ENCODE results near the gene EEF1A2.
A peak's percentile ranks its signal among the peaks of the same experiment; 100 is the strongest.

EEF1A2 gene

GRCh38 chr20:63498960-63499337 lies at the start of gene EEF1A2:
Gene EEF1A2, minus strand, starts transcription at chr20:63499083. Its CDS starts 1,320 bp downstream, at chr20:63497763.
- Histone ChIP-seq H3K27me3 (replicated peaks; ENCODE audit: control insufficient read depth, insufficient read depth, low read length) (no peaks in the 10 kb centered on the region; the same call in 1 of the 2 replicates), H3K36me3 (ENCODE audit: control insufficient read depth, insufficient read depth, low read length) (no peaks in the 10 kb centered on the region), H3K4me3 (replicated peaks; ENCODE audit: low read depth, low read length) (peak within 1 kb of the TSS; percentile 40)
- no peak for DNase-seq (ENCODE audit: extremely low read depth, insufficient read length)
- TF ChIP-seq, protein P1, sequence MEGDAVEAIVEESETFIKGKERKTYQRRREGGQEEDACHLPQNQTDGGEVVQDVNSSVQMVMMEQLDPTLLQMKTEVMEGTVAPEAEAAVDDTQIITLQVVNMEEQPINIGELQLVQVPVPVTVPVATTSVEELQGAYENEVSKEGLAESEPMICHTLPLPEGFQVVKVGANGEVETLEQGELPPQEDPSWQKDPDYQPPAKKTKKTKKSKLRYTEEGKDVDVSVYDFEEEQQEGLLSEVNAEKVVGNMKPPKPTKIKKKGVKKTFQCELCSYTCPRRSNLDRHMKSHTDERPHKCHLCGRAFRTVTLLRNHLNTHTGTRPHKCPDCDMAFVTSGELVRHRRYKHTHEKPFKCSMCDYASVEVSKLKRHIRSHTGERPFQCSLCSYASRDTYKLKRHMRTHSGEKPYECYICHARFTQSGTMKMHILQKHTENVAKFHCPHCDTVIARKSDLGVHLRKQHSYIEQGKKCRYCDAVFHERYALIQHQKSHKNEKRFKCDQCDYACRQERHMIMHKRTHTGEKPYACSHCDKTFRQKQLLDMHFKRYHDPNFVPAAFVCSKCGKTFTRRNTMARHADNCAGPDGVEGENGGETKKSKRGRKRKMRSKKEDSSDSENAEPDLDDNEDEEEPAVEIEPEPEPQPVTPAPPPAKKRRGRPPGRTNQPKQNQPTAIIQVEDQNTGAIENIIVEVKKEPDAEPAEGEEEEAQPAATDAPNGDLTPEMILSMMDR (IDR thresholded peaks at IDR 0.05; ENCODE audit: insufficient read depth, low read length, poor library complexity, severe bottlenecking): no peak

DNA sequence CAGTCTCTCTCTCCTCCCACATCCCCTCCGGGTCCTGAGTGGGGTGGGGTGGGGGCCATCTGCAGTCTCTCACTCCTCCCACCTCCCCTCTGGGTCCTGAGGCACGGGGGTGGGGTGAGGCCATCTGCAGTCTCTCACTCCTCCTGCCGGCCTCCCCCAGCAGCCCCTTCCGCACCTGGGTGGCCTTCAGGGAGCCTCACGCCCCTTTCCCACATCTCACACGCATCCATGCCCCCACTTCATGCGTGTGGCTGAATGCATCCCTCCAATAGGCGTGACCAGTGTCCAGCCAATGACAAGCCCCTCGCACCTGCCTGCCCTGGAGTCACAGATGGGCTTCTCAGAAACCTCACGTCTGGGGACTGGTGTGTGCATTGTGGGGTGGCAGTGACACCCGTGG lies 49.7 kb upstream of the EEF1A2 start:
- Histone ChIP-seq H3K36me3 (ENCODE audit: control insufficient read depth, insufficient read depth, low read length) (no peaks in the 10 kb centered on the region), H3K27me3 (replicated peaks; ENCODE audit: control insufficient read depth, insufficient read depth, low read length) (no peaks in the 10 kb centered on the region), H3K4me3 (replicated peaks; ENCODE audit: low read depth, low read length) (no peak overlapping the region)
- no peak for DNase-seq (ENCODE audit: extremely low read depth, insufficient read length)
- TF ChIP-seq, protein P1 (IDR thresholded peaks at IDR 0.05; ENCODE audit: insufficient read depth, low read length, poor library complexity, severe bottlenecking): no peak

DNA sequence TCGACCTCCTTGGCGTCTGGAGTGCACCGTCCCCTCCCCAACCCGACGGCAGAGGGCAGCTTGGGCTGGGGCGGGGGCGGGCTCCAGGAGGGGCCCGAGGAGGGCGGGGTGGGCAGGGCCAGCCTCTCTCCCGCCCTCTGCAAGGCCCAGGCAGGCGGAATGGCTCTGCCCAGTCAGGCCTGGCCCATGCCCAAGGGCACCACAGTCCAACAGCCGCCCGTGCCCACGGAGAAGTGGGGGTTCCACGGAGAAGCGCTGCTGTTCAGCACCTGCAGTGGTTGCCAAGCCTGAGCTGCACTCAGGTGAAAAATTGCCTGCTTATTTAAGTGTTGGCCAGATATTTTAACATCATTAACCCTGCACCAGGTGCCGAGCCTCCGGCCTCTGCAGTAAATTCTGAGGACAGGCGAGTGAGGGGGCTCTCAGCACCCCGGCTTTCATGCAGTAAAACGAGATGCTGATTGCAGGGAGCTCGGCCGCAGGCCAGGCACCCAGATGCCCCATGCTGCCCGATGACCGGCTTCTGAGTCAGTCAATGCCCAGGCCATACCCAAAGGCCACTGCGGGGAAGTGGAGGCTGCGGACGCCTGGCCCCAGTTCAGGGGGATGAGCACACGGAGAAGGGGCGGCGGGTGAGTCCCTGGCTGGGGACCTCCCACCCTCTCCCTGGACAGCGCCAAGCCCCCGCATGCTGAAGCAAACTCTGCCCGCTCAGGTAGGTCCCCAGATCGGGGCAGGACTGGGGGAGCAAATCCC lies 49.0 kb upstream of the EEF1A2 start, which contains the start of gene SRMS:
Gene SRMS, minus strand, starts transcription at position 25 of the 756 bp plus-strand sequence. CDS start 286 bp downstream, outside the sequence.
- TF ChIP-seq, protein P1 (IDR thresholded peaks at IDR 0.05; ENCODE audit: insufficient read depth, low read length, poor library complexity, severe bottlenecking): no peak
- H3K36me3 ChIP-seq (ENCODE audit: control insufficient read depth, insufficient read depth, low read length): no peaks in the 10 kb centered on the region
- no peak for DNase-seq (ENCODE audit: extremely low read depth, insufficient read length)
- no peak within 1 kb of the TSS for H3K4me3 ChIP-seq (replicated peaks; ENCODE audit: low read depth, low read length)
- no peaks in the 10 kb centered on the region for H3K27me3 ChIP-seq (replicated peaks; ENCODE audit: control insufficient read depth, insufficient read depth, low read length)

- no peak overlapping the region for H3K4me3 ChIP-seq (replicated peaks; ENCODE audit: low read depth, low read length)
These were observed 48.3 kb upstream of the EEF1A2 start for GRCh38 chr20:63546956-63547724.

GRCh38 chr20:63546256-63546955 lies 47.5 kb upstream of the EEF1A2 start:
- TF ChIP-seq, protein P1 (IDR thresholded peaks at IDR 0.05; ENCODE audit: insufficient read depth, low read length, poor library complexity, severe bottlenecking): no peak
- DNase-seq (ENCODE audit: extremely low read depth, insufficient read length): no peak
- Histone ChIP-seq H3K4me3 (replicated peaks; ENCODE audit: low read depth, low read length) (no peak overlapping the region), H3K27me3 (replicated peaks; ENCODE audit: control insufficient read depth, insufficient read depth, low read length) (no peaks in the 10 kb centered on the region), H3K36me3 (ENCODE audit: control insufficient read depth, insufficient read depth, low read length) (no peaks in the 10 kb centered on the region)

More at GRCh38 chr20:63546956-63547724, 48.3 kb upstream of the EEF1A2 start:
- H3K36me3 ChIP-seq (ENCODE audit: control insufficient read depth, insufficient read depth, low read length): no peaks in the 10 kb centered on the region
- TF ChIP-seq, protein P1 (IDR thresholded peaks at IDR 0.05; ENCODE audit: insufficient read depth, low read length, poor library complexity, severe bottlenecking): no peak
- H3K27me3 ChIP-seq (replicated peaks; ENCODE audit: control insufficient read depth, insufficient read depth, low read length): no peaks in the 10 kb centered on the region
- no peak for DNase-seq (ENCODE audit: extremely low read depth, insufficient read length)
